BE2C (cell line): Measurements from ENCODE around the gene RPS16.
A peak's percentile ranks its signal among the peaks of the same experiment; 100 is the strongest.

ENCODE experiments used
- DNase-seq: peaks from one replicate; pipeline ENCODE4 v3.0.0-alpha.2; 2020
- H3K27me3 ChIP-seq: fragments of 250-450 bp; sonication (Bioruptor Pico); 2 replicates; pipeline ENCODE4 v1.5.1; 2020; ENCODE audit warnings: mild to moderate bottlenecking
- H3K36me3 ChIP-seq: fragments of 250-450 bp; sonication (Bioruptor Pico); 2 replicates; pipeline ENCODE4 v1.5.1; 2020; ENCODE audit warnings: mild to moderate bottlenecking
- H3K4me1 ChIP-seq: fragments of 250-450 bp; sonication (Bioruptor Pico); 2 replicates; pipeline ENCODE4 v1.5.1; 2020
- H3K4me3 ChIP-seq: 2 replicates; pipeline ENCODE4 v1.5.1; 2011; ENCODE audit warnings: low read depth, low read length
- H3K9me3 ChIP-seq: fragments of 250-450 bp; sonication (Bioruptor Pico); 2 replicates; pipeline ENCODE4 v1.5.1; 2020
- CTCF ChIP-seq: IDR thresholded peaks from 2 replicates; pipeline ENCODE4 v1.5.1; 2012; ENCODE audit warnings: mild to moderate bottlenecking, low read depth, low read length

Gene RPS16

GRCh38 chr19:39401549-39402345 is 34.0 kb downstream of the RPS16 start:
- no peak overlapping the region for H3K4me3 ChIP-seq
- peaks cover 29% of the 10 kb centered on the region for H3K4me1 ChIP-seq

GRCh38 chr19:39401070-39401548 is 34.6 kb downstream of the RPS16 start:
- Histone ChIP-seq H3K36me3 (no peaks in the 10 kb centered on the region), H3K4me1 (peaks cover 29% of the 10 kb centered on the region)

More at GRCh38 chr19:39401549-39402345, 34.0 kb downstream of the RPS16 start:
- Histone ChIP-seq H3K27me3 (no peaks in the 10 kb centered on the region), H3K36me3 (no peaks in the 10 kb centered on the region), H3K9me3 (no peaks in the 10 kb centered on the region)
- DNase-seq, result peak; percentile 38
- TF ChIP-seq CTCF, result no peak

GRCh38 chr19:39400061-39400460 is 35.7 kb downstream of the RPS16 start:
- Histone ChIP-seq H3K4me1 (peaks cover 29% of the 10 kb centered on the region), H3K4me3 (no peak overlapping the region), H3K9me3 (no peaks in the 10 kb centered on the region), H3K36me3 (no peaks in the 10 kb centered on the region), H3K27me3 (no peaks in the 10 kb centered on the region)
- TF ChIP-seq CTCF, result no peak
- DNase-seq, result no peak

More at GRCh38 chr19:39401070-39401548, 34.6 kb downstream of the RPS16 start:
- Histone ChIP-seq H3K4me3 (no peak overlapping the region), H3K27me3 (no peaks in the 10 kb centered on the region), H3K9me3 (no peaks in the 10 kb centered on the region)
- no peak for DNase-seq
- TF ChIP-seq CTCF, result no peak

GRCh38 chr19:39399668-39400050 is 36.1 kb downstream of the RPS16 start:
- H3K36me3 ChIP-seq, result no peaks in the 10 kb centered on the region
- no peaks in the 10 kb centered on the region for H3K9me3 ChIP-seq
- no peaks in the 10 kb centered on the region for H3K27me3 ChIP-seq
- H3K4me1 ChIP-seq, result peaks cover 29% of the 10 kb centered on the region
- TF ChIP-seq CTCF, result no peak
- no peak overlapping the region for H3K4me3 ChIP-seq
- DNase-seq, result no peak

GRCh38 chr19:39398297-39398864 is 37.4 kb downstream of the RPS16 start:
- H3K9me3 ChIP-seq, result no peaks in the 10 kb centered on the region
- no peaks in the 10 kb centered on the region for H3K27me3 ChIP-seq
- no peak for DNase-seq
- no peak overlapping the region for H3K4me3 ChIP-seq
- peaks cover 8% of the 10 kb centered on the region for H3K36me3 ChIP-seq
- peaks cover 22% of the 10 kb centered on the region for H3K4me1 ChIP-seq
- TF ChIP-seq CTCF, result no peak
